GM10248 (cell line): ENCODE results near the gene STX4.

ENCODE experiments used
- CTCF ChIA-PET: fragments of 300-600 bp; sonication (Branson Sonifier 250); formaldehyde crosslinking; extraction: SDS; loops from one replicate; lab custom pipeline; 2021; ENCODE audit warnings: antibody characterized with exemption; lab: Yijun Ruan, JAX
- POLR2A ChIA-PET: fragments of 350-650 bp; sonication (Branson Sonifier 250); formaldehyde crosslinking; extraction: SDS; loops from one replicate; lab custom pipeline; 2020; ENCODE audit warnings: antibody characterized with exemption; lab: Yijun Ruan, JAX
- DNase-seq: peaks from one replicate; pipeline ENCODE4 v3.0.0; 2012; ENCODE audit errors: extremely low spot score
- TF ChIP-seq, protein P1 (sequence below): IDR thresholded peaks from 2 replicates; pipeline ENCODE4 v1.5.1; 2012; ENCODE audit warnings: mild to moderate bottlenecking, low read depth; ENCODE audit errors: extremely low read depth, missing control alignments, control extremely low read depth

STX4 gene

DNA sequence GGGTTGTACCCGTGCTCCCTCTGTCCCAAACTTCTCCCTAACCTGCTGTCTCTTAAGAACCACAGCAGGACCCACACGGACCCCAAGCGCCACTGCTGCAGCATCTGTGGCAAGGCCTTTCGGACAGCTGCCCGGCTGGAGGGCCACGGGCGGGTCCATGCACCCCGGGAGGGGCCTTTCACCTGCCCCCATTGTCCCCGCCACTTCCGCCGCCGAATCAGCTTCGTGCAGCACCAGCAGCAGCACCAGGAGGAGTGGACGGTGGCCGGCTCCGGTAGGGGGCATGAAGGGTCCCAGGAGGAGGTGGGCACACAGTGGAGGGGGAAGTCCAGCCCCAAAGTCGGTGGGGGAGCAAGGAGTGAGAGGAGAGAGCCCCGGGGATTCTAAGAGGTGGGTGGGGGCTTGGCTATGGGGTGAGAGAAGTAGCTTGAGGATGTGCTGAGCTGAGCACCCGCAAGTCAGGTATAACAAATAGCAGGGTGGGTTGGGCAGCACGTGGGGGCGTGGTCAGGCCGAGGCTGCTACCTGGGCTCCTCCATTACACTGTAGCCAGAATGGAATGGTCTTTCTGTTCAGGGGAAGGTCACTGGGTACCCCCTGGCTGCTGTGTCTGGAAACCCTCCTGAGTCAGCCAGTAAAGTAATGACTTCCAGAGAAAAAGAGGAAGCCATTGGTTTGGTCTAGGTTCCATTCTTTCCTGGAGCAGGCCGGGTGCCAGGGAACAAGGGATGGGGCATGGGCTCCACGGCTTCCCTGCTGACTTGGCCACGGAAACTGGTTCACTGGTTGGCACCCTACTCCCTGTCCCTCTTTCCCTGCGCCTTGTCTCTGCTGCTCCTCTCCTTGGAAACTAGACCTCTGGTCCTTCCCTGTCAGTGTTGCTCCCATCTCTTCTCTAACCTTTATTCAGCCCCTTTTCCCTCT is 48.3 kb downstream of the STX4 start:
- DNase-seq = no peak
- TF ChIP-seq, protein P1, sequence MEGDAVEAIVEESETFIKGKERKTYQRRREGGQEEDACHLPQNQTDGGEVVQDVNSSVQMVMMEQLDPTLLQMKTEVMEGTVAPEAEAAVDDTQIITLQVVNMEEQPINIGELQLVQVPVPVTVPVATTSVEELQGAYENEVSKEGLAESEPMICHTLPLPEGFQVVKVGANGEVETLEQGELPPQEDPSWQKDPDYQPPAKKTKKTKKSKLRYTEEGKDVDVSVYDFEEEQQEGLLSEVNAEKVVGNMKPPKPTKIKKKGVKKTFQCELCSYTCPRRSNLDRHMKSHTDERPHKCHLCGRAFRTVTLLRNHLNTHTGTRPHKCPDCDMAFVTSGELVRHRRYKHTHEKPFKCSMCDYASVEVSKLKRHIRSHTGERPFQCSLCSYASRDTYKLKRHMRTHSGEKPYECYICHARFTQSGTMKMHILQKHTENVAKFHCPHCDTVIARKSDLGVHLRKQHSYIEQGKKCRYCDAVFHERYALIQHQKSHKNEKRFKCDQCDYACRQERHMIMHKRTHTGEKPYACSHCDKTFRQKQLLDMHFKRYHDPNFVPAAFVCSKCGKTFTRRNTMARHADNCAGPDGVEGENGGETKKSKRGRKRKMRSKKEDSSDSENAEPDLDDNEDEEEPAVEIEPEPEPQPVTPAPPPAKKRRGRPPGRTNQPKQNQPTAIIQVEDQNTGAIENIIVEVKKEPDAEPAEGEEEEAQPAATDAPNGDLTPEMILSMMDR = no peak
- POLR2A ChIA-PET = no interaction called here
- CTCF ChIA-PET = no interaction called here

DNA sequence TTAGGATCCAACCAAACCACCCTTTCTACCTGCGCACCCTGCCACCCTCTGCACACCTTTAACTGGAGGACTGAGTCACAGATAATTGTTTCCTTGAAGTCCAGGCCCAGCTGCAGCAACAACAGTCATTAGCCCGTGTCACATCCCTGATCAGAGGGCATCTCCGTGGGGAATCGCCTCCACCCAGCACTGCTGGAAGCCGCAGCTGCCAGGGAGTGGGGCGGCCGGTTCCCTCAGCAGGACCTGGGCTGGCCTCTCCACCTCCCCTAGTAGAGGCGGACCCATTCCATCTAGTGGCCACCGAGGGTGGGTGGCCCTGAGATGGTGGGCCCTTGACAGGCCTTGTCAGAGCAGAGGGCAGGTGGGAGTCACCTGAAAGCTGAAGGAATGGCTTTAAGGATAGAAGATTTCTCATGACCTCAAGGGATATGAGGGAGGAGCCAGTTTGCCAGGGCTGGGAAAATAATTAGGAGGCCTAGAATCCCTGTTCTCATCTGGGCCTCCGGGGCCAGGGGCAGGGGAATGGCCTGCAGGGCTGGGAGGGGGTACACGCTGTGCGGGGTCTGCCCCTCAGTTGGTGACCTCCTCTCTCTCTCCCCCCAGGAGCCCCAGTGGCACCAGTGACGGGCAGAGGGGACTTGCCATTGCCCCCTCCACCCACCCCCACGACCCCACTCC is 49.1 kb downstream of the STX4 start:
- CTCF ChIA-PET = no interaction called here
- POLR2A ChIA-PET = no interaction called here

DNA sequence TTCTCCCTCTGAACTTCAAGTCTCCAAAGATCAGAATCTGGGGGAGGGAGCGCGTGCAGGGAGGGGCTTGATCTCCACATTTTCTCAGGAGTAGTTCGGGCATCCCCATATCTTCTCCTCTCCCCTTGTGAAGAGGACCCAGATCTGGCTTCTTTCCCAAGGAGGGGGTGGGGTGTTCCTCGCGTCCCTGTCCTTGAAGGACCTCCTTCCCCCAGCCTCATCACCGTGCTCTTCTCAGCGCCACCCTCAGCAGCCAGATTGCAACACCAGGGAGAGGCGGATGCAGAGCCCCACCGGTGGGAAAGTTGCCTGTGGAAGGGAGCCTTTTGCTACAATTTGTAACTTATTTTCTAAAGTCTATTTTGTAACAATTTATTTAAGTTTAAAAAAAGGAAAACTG is 49.7 kb downstream of the STX4 start:
- no peak for DNase-seq
- ChIA-PET CTCF (no interaction called here), POLR2A (no interaction called here)
- TF ChIP-seq, protein P1 = no peak

More for the DNA sequence above, 49.1 kb downstream of the STX4 start:
- TF ChIP-seq, protein P1 = no peak
- no peak for DNase-seq

DNA sequence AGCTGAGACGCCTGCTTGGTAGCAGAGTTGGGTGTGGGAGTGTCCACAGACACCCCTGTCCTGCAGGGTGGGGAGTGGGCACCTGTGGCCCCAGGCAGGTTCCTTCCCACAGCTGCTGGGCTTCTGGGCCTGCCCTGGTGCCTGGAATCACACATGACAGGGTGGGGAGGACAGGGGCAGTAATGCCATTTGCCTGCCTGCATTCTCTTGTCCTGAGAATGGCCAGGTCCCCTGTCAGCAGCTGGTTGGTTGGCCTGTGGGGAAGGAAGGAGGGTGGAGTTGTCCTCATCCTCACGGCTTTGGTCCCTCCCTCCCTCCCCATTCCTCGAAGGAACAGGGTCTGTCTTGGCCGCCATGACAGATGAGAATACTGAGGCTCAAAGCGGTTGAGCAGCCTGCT is 50.2 kb downstream of the STX4 start:
- POLR2A ChIA-PET = interaction anchor here (1.2 kb wide), 1 partner anchor 34 kb away, joined by 5 read pairs; the partner anchor contains the start of gene KAT8
- CTCF ChIA-PET = interaction anchor here (1.1 kb wide), 1 partner anchor 17 kb away, joined by 3 read pairs; no protein-coding TSS in a partner anchor
- TF ChIP-seq, protein P1 = no peak
- no peak for DNase-seq

DNA sequence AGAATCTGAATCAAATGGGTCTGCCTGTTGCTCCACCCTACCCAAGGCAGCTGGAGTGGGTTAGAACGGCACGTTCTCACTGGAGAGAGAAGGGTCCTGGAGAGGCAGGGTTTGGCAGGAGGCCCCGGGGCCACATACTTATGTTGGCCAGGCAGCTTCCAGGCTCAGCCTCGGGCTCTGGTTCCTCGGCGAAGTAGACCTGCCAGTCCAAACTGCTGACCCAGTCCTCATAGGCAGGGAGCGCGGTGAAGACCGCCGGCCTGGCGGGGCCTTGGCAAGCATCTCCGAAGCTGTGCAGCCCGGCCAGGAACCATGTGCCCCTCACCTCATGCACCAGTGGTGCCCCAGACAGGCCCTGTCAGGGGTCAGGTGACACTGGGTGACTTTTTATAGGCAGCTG is 50.6 kb downstream of the STX4 start:
- ChIA-PET CTCF (interaction anchor here (1.1 to 1.5 kb wide), 2 partner anchors 16 to 142 kb away, joined by 3 read pairs; no protein-coding TSS in a partner anchor), POLR2A (interaction anchor here (0.6 to 1.2 kb wide), 2 partner anchors 33 to 34 kb away, joined by 3 to 5 read pairs; partner anchors contain the start of gene KAT8)
- DNase-seq = no peak
- TF ChIP-seq, protein P1 = no peak
